Effector memory CD8-positive, alpha-beta T cell (primary cell): ENCODE results near the gene ZNF566.
A peak's percentile ranks its signal among the peaks of the same experiment; 100 is the strongest.
"Not testable (repeated sequence)": the region's sequence is repeated elsewhere in the genome, so short reads cannot be mapped to it uniquely, and the experiment has no call there.

Experiments used
- ATAC-seq: fragments of 150-1000 bp; cut with Tn5 transposase; replicated peaks from 2 replicates; pipeline ENCODE4 v1.10.0; 2021; ENCODE audit warnings: mild to moderate bottlenecking, moderate library complexity
- DNase-seq, 3 experiments: peaks; one replicate each; pipeline ENCODE4 v3.0.0; 2021
- H3K27ac Mint-ChIP-seq, 2 donors: one replicate each; pipeline ENCODE4 v1.8.0; 2022; ENCODE audit warnings: mild to moderate bottlenecking in 2 of 2, mixed read lengths in 2 of 2, moderate library complexity in 2 of 2
- H3K27me3 Mint-ChIP-seq, 2 donors: one replicate each; pipeline ENCODE4 v1.8.0; 2022; ENCODE audit warnings: mixed read lengths in 2 of 2
- H3K36me3 Mint-ChIP-seq: one replicate; pipeline ENCODE4 v1.8.0; 2022; ENCODE audit warnings: mild to moderate bottlenecking, moderate library complexity, mixed read lengths; ENCODE audit not compliant: insufficient read depth
- H3K4me1 Mint-ChIP-seq, 2 donors: one replicate each; pipeline ENCODE4 v1.8.0; 2022; ENCODE audit warnings: low read depth in 2 of 2, mixed read lengths in 2 of 2
- H3K4me3 Mint-ChIP-seq, 2 donors: one replicate each; pipeline ENCODE4 v1.8.0; 2022; ENCODE audit warnings: mild to moderate bottlenecking in 2 of 2, mixed read lengths in 2 of 2, moderate library complexity in 2 of 2
- H3K9me3 Mint-ChIP-seq, 2 donors: one replicate each; pipeline ENCODE4 v1.8.0; 2022; ENCODE audit warnings: mixed read lengths in 2 of 2

ZNF566 gene

GRCh38 chr19:36490846-36491245 is 1.5 kb upstream of the ZNF566 start:
- H3K4me1 Mint-ChIP-seq = peaks cover 27 to 33% of the 10 kb centered on the region in 2 donors
- DNase-seq, ATAC-seq, H3K27me3 Mint-ChIP-seq, H3K9me3 Mint-ChIP-seq: not testable (repeated sequence)
- peak overlapping the region in 1 of 2 donors; percentile 91 for H3K4me3 Mint-ChIP-seq
- H3K27ac Mint-ChIP-seq = peak overlapping the region in 1 of 2 donors; percentile 97
- H3K36me3 Mint-ChIP-seq = peaks cover 14% of the 10 kb centered on the region

- Mint-ChIP-seq H3K36me3 (peaks cover 14% of the 10 kb centered on the region), H3K4me3 (peak overlapping the region; percentile 91 to 99), H3K27me3 (no peaks in the 10 kb centered on the region), H3K9me3 (peaks cover 0 to 7% of the 10 kb centered on the region in 2 donors), H3K4me1 (peaks cover 27 to 35% of the 10 kb centered on the region in 2 donors), H3K27ac (peak overlapping the region; percentile 97 to 100)
- ATAC-seq (peak; percentile 52), DNase-seq (peak in 2 of 3 experiments; percentile 62 to 65)
These were observed 607 bp upstream of the ZNF566 start for GRCh38 chr19:36489920-36490415.

DNA sequence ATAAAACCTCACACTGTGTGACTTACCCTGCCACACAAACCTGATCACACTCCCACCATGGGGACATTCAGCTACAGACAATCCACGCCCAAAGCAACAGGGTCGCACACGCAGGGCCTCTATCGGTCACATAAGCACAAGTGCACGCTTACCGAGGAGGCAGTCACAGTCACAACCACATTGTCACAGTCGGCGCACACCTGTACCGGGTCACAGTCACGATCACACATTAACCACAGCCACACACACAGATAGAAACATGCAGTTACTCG is 579 bp downstream of the ZNF566 start:
- H3K4me3 Mint-ChIP-seq = peak overlapping the region; percentile 91 to 99
- peaks cover 27 to 35% of the 10 kb centered on the region in 2 donors for H3K4me1 Mint-ChIP-seq
- H3K9me3 Mint-ChIP-seq = peaks cover 0 to 7% of the 10 kb centered on the region in 2 donors
- no peaks in the 10 kb centered on the region for H3K27me3 Mint-ChIP-seq
- H3K27ac Mint-ChIP-seq = peak overlapping the region; percentile 97 to 100
- ATAC-seq (peak; percentile 43), DNase-seq (no peak)
- H3K36me3 Mint-ChIP-seq = peaks cover 14% of the 10 kb centered on the region

DNA sequence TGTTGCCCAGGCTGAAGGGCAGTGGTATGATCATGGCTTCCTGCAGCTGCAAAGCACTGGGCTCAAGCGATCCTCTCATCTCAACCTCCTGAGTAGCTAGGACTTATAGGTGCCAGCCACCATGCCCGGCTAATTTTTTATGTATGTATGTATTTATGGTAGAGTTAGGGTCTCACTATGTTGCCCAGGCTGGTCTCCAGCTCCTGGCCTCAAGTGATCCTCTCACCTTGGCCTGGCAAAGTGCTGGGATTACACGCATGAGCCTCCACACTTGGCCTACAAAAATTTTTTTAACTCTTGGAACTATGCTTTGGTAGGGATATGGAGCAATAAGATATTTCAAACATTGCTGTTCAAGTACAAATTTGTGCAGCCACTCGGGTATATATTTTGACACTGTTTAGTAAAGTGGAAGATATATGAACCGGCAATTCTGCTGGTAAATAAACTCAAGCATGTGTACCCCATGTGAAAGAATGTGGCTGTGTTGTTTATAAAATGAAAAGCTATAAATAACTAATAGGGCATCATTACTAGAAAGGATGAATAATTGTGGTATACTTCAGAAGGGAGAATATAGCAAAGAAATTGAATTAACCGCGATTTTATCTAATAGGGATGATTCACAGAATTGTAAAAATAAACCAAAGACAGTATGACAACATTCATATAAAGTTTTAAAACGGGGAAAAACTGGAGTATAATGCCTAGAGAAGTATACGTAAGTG is 1.1 kb downstream of the ZNF566 start:
- H3K27ac Mint-ChIP-seq = peak overlapping the region; percentile 97 to 100
- H3K36me3 Mint-ChIP-seq = peaks cover 14% of the 10 kb centered on the region
- H3K4me3 Mint-ChIP-seq = peak overlapping the region; percentile 91 to 99
- H3K4me1 Mint-ChIP-seq = peaks cover 27 to 35% of the 10 kb centered on the region in 2 donors
- no peaks in the 10 kb centered on the region for H3K27me3 Mint-ChIP-seq
- ATAC-seq (no peak), DNase-seq (no peak)
- H3K9me3 Mint-ChIP-seq = peaks cover 0 to 7% of the 10 kb centered on the region in 2 donors

DNA sequence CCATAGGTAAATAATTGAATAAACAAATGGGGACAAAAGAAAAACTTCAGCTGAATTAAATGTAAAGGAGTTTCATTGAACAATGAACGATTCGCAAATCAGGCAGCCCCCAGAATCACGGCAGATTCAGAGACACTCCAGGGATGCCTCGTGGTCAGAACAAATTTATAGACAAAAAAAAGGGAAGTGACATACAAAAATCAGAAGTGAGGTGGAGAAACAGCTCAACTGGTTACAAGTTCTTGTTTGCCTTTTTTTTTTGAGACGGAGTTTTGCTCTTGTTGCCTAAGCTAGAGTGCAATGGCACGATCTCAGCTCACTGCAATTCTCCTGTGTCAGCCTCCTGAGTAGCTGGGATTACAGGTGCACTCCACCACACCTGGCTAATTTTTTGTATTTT is 5.7 kb downstream of the ZNF566 start:
- H3K36me3 Mint-ChIP-seq = peaks cover under 1% of the 10 kb centered on the region
- H3K4me1 Mint-ChIP-seq = peaks cover 11 to 21% of the 10 kb centered on the region in 2 donors
- H3K27ac Mint-ChIP-seq = no peak overlapping the region
- no peaks in the 10 kb centered on the region for H3K9me3 Mint-ChIP-seq
- no peak for ATAC-seq
- H3K4me3 Mint-ChIP-seq = no peak overlapping the region
- H3K27me3 Mint-ChIP-seq = no peaks in the 10 kb centered on the region
- no peak for DNase-seq

- Mint-ChIP-seq H3K27ac (no peak overlapping the region), H3K4me1 (peaks cover 7 to 17% of the 10 kb centered on the region in 2 donors), H3K9me3 (no peaks in the 10 kb centered on the region), H3K36me3 (no peaks in the 10 kb centered on the region), H3K27me3 (no peaks in the 10 kb centered on the region), H3K4me3 (no peak overlapping the region)
- DNase-seq (no peak), ATAC-seq (no peak)
These were observed 6.5 kb downstream of the ZNF566 start for GRCh38 chr19:36482876-36483275.

GRCh38 chr19:36460046-36460445 is 29.3 kb downstream of the ZNF566 start:
- DNase-seq (no peak), ATAC-seq (no peak)
- no peak overlapping the region for H3K27ac Mint-ChIP-seq
- peaks cover 0 to 10% of the 10 kb centered on the region in 2 donors for H3K9me3 Mint-ChIP-seq
- no peaks in the 10 kb centered on the region for H3K4me1 Mint-ChIP-seq
- no peaks in the 10 kb centered on the region for H3K27me3 Mint-ChIP-seq
- H3K4me3 Mint-ChIP-seq = no peak overlapping the region
- peaks cover 10% of the 10 kb centered on the region for H3K36me3 Mint-ChIP-seq

DNA sequence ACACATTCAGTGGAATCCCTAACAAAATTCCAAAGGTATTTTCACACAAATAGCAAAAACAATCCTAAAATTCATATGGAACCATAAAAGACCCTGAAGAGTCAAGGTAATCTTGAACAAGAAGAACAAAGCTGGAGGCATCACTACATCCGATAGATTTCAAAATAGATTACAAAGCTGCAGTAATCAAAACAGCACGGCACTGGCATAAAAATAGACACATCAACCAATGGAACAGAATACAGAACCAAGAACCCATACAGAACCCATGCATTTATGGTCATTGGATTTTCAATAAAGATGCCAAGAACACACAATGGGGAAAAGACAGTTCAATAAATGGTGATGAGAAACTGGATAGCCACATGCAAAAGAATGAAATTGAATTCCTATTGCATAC is 32.5 kb downstream of the ZNF566 start:
- no peaks in the 10 kb centered on the region for H3K4me1 Mint-ChIP-seq
- no peak overlapping the region for H3K27ac Mint-ChIP-seq
- no peak for DNase-seq
- peaks cover 4 to 23% of the 10 kb centered on the region in 2 donors for H3K9me3 Mint-ChIP-seq
- no peak overlapping the region for H3K4me3 Mint-ChIP-seq
- H3K27me3 Mint-ChIP-seq = no peaks in the 10 kb centered on the region
- H3K36me3 Mint-ChIP-seq = peaks cover 11% of the 10 kb centered on the region
- ATAC-seq = no peak

DNA sequence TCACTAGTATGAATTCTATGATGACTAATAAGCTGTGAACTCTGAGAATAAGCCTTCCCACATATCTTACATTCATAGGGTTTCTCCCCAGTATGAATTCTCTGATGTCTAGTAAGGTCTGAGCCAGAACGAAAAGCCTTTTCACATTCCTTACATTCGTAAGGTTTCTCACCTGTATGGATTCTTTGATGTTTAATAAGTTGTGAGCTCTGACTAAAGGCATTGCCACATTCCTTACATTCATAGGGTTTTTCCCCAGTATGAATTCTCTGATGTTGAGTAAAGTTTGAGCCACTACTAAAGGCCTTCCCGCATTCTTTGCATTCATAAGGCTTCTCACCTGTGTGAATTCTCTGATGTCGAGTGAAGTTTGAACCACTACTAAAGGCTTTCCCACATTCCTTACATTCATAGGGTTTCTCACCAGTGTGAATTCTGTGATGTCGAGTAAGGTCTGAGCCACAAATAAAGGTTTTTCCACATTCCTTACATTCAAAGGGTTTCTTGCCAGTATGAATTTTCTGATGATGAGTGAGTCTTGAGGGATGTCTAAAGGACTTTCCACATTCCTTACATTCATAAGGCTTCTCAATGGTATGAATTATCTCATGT is 40.2 kb downstream of the ZNF566 start:
- no peak for DNase-seq
- peaks cover 4% of the 10 kb centered on the region in 2 donors for H3K9me3 Mint-ChIP-seq
- no peak overlapping the region for H3K4me3 Mint-ChIP-seq
- no peaks in the 10 kb centered on the region for H3K27me3 Mint-ChIP-seq
- H3K4me1 Mint-ChIP-seq = no peaks in the 10 kb centered on the region
- no peak for ATAC-seq
- H3K36me3 Mint-ChIP-seq = peaks cover 17% of the 10 kb centered on the region
- H3K27ac Mint-ChIP-seq = no peak overlapping the region

DNA sequence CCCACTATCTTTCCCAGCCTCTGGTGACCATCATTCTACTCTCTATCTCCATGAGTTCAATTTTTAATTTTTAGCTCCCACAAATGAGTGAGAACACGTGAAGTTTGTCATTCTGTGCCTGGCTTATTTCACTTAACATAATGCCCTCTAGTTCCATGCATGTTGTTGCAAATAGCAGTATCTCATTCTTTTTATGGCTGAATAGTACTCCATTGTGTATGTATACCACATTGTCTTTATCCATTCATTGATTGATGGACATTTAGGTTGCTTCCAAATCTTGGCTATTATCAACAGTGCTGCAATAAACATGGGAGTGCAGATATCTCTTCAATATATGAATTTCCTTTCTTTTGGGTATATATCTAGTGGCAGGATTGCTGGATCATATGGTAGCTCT is 48.0 kb downstream of the ZNF566 start:
- Mint-ChIP-seq H3K4me1 (no peaks in the 10 kb centered on the region), H3K27me3 (no peaks in the 10 kb centered on the region), H3K27ac (no peak overlapping the region), H3K9me3 (peaks cover 2 to 15% of the 10 kb centered on the region in 2 donors), H3K36me3 (no peaks in the 10 kb centered on the region), H3K4me3 (no peak overlapping the region)
- no peak for DNase-seq
- ATAC-seq = no peak

DNA sequence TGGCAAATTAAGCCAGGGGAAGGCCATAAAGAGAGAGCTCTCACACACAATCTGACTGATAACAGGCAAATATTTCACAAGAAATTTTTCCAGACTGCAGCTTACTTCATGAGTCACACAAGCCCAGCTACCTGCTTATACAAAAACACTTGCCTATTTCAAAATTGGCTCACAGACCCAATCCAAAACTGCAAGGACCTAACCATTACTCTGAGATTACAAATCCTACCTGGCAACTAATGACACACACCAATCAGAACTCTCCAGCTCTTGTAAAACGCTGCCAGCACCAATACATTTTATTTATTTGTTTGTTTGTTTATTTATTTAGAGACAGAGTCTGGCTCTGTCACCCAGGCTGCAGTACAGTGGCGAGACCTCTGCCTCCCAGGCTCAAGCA is 52.8 kb downstream of the ZNF566 start:
- Mint-ChIP-seq H3K4me1 (no peaks in the 10 kb centered on the region), H3K36me3 (no peaks in the 10 kb centered on the region), H3K9me3 (peaks cover 6 to 36% of the 10 kb centered on the region in 2 donors), H3K4me3 (no peak overlapping the region), H3K27me3 (no peaks in the 10 kb centered on the region), H3K27ac (no peak overlapping the region)
- DNase-seq (no peak), ATAC-seq (no peak)

GRCh38 chr19:36423925-36424324 is 65.4 kb downstream of the ZNF566 start:
- Mint-ChIP-seq H3K9me3 (peaks cover 1 to 8% of the 10 kb centered on the region in 2 donors), H3K27me3 (peaks cover 16 to 52% of the 10 kb centered on the region in 2 donors), H3K4me1 (no peaks in the 10 kb centered on the region), H3K27ac (no peak overlapping the region), H3K36me3 (peaks cover 3% of the 10 kb centered on the region), H3K4me3 (no peak overlapping the region)
- DNase-seq (no peak), ATAC-seq (no peak)

GRCh38 chr19:36421749-36422481 is 67.4 kb downstream of the ZNF566 start:
- peaks cover 1 to 3% of the 10 kb centered on the region in 2 donors for H3K9me3 Mint-ChIP-seq
- DNase-seq = no peak
- H3K36me3 Mint-ChIP-seq = peaks cover 16% of the 10 kb centered on the region
- no peak for ATAC-seq
- peak overlapping the region in 1 of 2 donors; percentile 4 for H3K4me3 Mint-ChIP-seq
- H3K27me3 Mint-ChIP-seq = peaks cover 16 to 46% of the 10 kb centered on the region in 2 donors
- no peak overlapping the region for H3K27ac Mint-ChIP-seq
- peaks cover 16% of the 10 kb centered on the region in 2 donors for H3K4me1 Mint-ChIP-seq
